Pancreas (tissue), 10 donors: ENCODE data around the gene FYN. TPM values are rescaled to one million over a fixed set of nuclear protein-coding genes. Genes with fewer than 3 reads are reported as not detected.

ENCODE experiments used
- ATAC-seq, 4 donors: fragments of 200-7000 bp; cut with Tn5 transposase; one replicate each; pipeline versions ENCODE4 v1.8.0 to v1.9.1; 2020; ENCODE audit warnings: mild to moderate bottlenecking in 4 of 4, moderate library complexity in 4 of 4
- DNase-seq, 6 donors: peaks; one replicate each; pipeline ENCODE4 v3.0.0-alpha.2; 2020
- FAIRE-seq: peaks from 2 replicates; lab custom pipeline; 2012; peaks lifted over from hg19 to GRCh38; lab: Jason Lieb, UNC
- H3K27ac ChIP-seq, 4 donors: fragments of 200-600 bp; sonication (generic); 1 replicate in 3 of 4; 2 replicates in 1 of 4; pipeline versions ENCODE4 v1.5.0 to v1.8.0; 2020
- H3K27me3 ChIP-seq, 4 donors: fragments of 200-600 bp; one replicate each; pipeline ENCODE4 v1.8.0; 2021
- H3K36me3 ChIP-seq, 3 donors: fragments of 200-600 bp; sonication (generic) in 1 of 3; one replicate each; pipeline versions ENCODE4 v1.5.0 to v1.8.0; 2020 to 2021
- H3K4me1 ChIP-seq, 3 donors: fragments of 200-600 bp; one replicate each; pipeline ENCODE4 v1.8.0; 2021
- H3K4me3 ChIP-seq, 4 donors: fragments of 200-600 bp; sonication (generic) in 2 of 4; one replicate each; pipeline versions ENCODE4 v1.5.0 to v1.8.0; 2020 to 2021
- H3K9me3 ChIP-seq, 4 donors: fragments of 200-600 bp; one replicate each; pipeline ENCODE4 v1.8.0; 2021
- CTCF ChIP-seq, 4 donors: fragments of 200-600 bp; sonication (generic) in 3 of 4; IDR thresholded peaks; one replicate each; pipeline versions ENCODE4 v1.5.0 to v1.8.0; 2021; ENCODE audit warnings: antibody characterized with exemption in 4 of 4
- WGBS, 2 donors: extraction: QIAGEN DNeasy Blood & Tissue Kit; methylation state at CpG; one replicate each; pipeline ENCODE4 v1.1.7; 2013; 5-methylcytosine and 5-hydroxymethylcytosine counted together
- intact Hi-C, 3 donors: fragments of 100-400 bp; cut with DNase I; formaldehyde crosslinking; loops; one replicate each; pipeline versions ENCODE4 v1.11.1 to v1.14.2; 2022
- polyA plus RNA-seq, 2 donors: library from polyadenylated mRNA; stranded (reverse); fragments of 200-250 nt; gene quantifications; one replicate each; pipeline ENCODE4 v1.2.3, GENCODE V29; 2013
- total RNA-seq, 6 donors: library from RNA; stranded (reverse); fragmentation: NEBNext Ultra II Directional in 4 of 6; extraction: Animal tissue kit (Norgen Biotek cat#: 25700) in 4 of 6; gene quantifications; one replicate each; pipeline versions ENCODE4 v1.2.1 to v1.2.4, GENCODE V29; 2021 to 2023
- donor health status: healthy with polysubstance abuse.
- donor health status: DM: no; HTN: no; CAD: no; lungs with moderate emphysema.
- donor health status: DM: no; HTN: no; CAD: no.
- donor health status: control.
- donor health status: control.
- donor health status: Bipolar disorder and iron deficiency.
- donor health status: DM: yes; HTN: yes; CAD: no.
- donor health status: DM: no; HTN: no; CAD: no.
- donor health status: DM: no; HTN: no; CAD: no.
- donor health status: DM: yes; HTN: yes; CAD: no.

FYN gene
- total RNA-seq: 10 to 100 TPM in 3 of 6 donors, 1 to 10 TPM in 3; 6.4 to 21.7 (median 11.9) TPM
- polyA plus RNA-seq: 10 to 100 TPM in 1 of 2 donors, 1 to 10 TPM in 1; 8.7 to 16.5 TPM

DNA sequence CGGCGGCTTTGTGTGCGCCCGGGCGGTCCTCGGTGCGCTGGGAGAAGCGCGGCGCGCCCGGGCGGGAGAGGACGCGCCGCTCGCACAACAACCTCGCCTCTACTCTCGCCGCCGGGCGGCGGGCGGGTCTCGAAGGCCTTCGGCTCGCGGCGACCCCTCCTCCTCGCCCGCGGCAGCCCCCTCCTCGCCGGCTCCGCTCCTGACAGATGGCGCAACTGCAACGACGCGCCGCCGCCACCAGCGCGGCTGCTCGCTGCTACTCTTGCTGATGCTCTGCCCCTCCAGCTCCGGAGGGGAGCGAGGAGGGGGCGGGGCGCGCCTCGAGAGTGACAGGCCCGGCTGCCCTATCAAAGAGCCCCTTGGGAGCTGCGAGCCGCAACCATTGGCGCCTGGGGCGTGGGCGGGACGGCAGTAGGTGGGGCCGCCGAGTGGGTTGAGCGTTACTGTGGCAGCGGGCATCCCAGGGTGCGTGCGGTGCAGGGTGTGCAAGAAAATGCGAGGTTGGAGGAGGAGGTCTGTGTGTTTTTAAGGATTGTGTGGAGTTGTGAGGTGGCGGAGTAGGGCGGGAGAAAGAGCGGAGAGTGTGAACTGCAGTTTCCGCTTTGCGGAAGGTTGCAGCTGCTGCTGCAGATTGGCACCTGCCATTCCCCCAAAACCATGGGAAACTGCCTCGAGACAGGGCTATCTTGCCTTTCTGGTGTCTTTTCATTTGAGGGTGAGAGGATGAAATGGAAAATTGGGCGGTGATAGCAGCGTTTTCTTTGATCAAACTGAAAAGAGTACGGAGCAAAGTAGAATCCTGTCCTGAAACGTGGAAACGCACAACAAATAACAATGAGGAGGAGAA lies at the start of gene FYN:
FYN (minus strand) TSS at position 275 of the 847 bp plus-strand sequence. CDS start 153,401 bp downstream, outside the sequence.
- no peaks in the 10 kb centered on the region for H3K36me3 ChIP-seq
- H3K27me3 ChIP-seq: peaks cover 0 to 15% (median 3%) of the 10 kb centered on the region in 4 donors
- peaks cover 0 to 6% (median 0%) of the 10 kb centered on the region in 3 donors for H3K4me1 ChIP-seq
- 0% methylated on average over 29 to 75 of the region's 75 CpGs for WGBS, 2 donors
- peak; percentile 99 to 100 (median 100) for ATAC-seq
- peaks cover 0 to 4% (median 0%) of the 10 kb centered on the region in 4 donors for H3K9me3 ChIP-seq
- intact Hi-C loops: no loop called here
- peak within 1 kb of the TSS; percentile 33 to 60 (median 47) for H3K4me3 ChIP-seq
- H3K27ac ChIP-seq: peak within 1 kb of the TSS in 3 of 4 donors; percentile 52 to 56 (median 53)
- TF ChIP-seq CTCF (IDR thresholded peaks at IDR 0.05): peak in 2 of 4 donors; percentile 13 to 32
- FAIRE-seq: no peak
- DNase-seq: peak; percentile 93 to 98 (median 96)

- no peak for FAIRE-seq
- Histone ChIP-seq H3K27me3 (no peaks in the 10 kb centered on the region), H3K4me3 (no peak overlapping the region), H3K9me3 (no peaks in the 10 kb centered on the region), H3K4me1 (no peaks in the 10 kb centered on the region), H3K27ac (no peak overlapping the region), H3K36me3 (no peaks in the 10 kb centered on the region)
- TF ChIP-seq CTCF (IDR thresholded peaks at IDR 0.05): no peak
- DNase-seq: no peak
- ATAC-seq: peak in 1 of 4 donors; percentile 14
- intact Hi-C loops: no loop called here
Observed at GRCh38 chr6:111922454-111923297, 49.4 kb upstream of the FYN start.

DNA sequence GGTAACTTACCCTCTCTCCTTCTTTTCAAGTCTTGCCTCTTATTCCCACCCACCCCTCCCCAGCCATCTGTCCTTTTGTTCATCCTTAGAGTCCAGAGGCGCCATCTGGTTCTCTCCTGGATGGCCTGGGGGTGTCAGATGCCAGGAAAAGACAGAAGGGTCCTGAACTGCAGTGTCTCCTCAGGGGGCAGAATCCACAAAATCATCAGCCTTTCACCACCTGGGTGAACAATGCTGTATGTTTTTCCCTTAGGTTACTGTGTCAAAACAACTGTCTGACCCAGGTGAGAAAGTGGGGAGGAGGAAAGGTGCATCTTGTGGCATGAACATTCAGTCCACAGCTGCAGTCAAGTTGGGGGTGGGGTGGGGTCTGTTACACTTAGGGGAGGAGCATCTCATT lies 47.9 kb upstream of the FYN start:
- intact Hi-C loops: no loop called here
- no peaks in the 10 kb centered on the region for H3K27me3 ChIP-seq
- H3K4me3 ChIP-seq: no peak overlapping the region
- TF ChIP-seq CTCF (IDR thresholded peaks at IDR 0.05): no peak
- no peaks in the 10 kb centered on the region for H3K4me1 ChIP-seq
- no peak for DNase-seq
- ATAC-seq: no peak
- 91% methylated on average over 1 of the region's 1 CpG; no CpG with 5 or more reads in 1 of the 2 donors for WGBS, 2 donors
- no peak overlapping the region for H3K27ac ChIP-seq
- FAIRE-seq: no peak
- no peaks in the 10 kb centered on the region for H3K9me3 ChIP-seq
- H3K36me3 ChIP-seq: no peaks in the 10 kb centered on the region

DNA sequence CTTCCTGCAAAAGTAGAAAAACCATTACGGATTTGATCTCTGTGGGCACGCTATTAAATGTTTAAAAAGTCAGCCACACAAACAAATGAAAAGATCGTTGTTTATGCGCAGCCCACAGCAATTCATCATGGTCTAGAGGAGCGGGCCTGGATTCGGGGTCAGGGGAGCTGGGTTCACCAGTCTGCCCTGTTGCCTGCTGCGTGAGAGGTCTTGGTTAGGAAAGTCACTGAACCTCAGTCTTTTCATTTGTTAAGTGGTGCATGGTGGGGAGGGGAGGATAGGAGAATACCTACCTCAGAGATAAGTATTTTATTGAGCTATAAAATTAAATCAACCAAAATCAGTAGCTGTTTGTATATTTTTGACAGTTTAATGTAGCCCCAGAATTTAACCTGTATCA lies 47.3 kb upstream of the FYN start:
- TF ChIP-seq CTCF (IDR thresholded peaks at IDR 0.05): no peak
- intact Hi-C loops: no loop called here
- FAIRE-seq: no peak
- no peak for DNase-seq
- ATAC-seq: no peak
- Histone ChIP-seq H3K9me3 (no peaks in the 10 kb centered on the region), H3K27ac (no peak overlapping the region), H3K36me3 (no peaks in the 10 kb centered on the region), H3K27me3 (no peaks in the 10 kb centered on the region), H3K4me1 (no peaks in the 10 kb centered on the region), H3K4me3 (no peak overlapping the region)
- 80 to 85% methylated on average over 7 of the region's 7 CpGs for WGBS, 2 donors
